Lung (tissue), 12 donors: Measurements from ENCODE around the gene AFF1. TPM values are rescaled to one million over a fixed set of nuclear protein-coding genes. Genes with fewer than 3 reads are reported as not detected.
A peak's percentile ranks its signal among the peaks of the same experiment; 100 is the strongest.

Source experiments
- ATAC-seq: fragments of 200-7000 bp; cut with Tn5 transposase; one replicate; pipeline ENCODE4 v1.9.1; 2020; ENCODE audit warnings: moderate number of reproducible peaks; ENCODE audit not compliant: insufficient read depth, low FRiP score
- DNase-seq, 3 donors: peaks; one replicate each; pipeline ENCODE4 v3.0.0-alpha.2; 2013 to 2017
- H3K27ac ChIP-seq, 2 donors: one replicate each; pipeline ENCODE4 v1.5.1; 2013; ENCODE audit warnings: mild to moderate bottlenecking in 2 of 2, moderate library complexity in 2 of 2, control low read depth in 1 of 2, inconsistent platforms in 1 of 2, low read depth in 1 of 2, low read length in 1 of 2
- H3K27me3 ChIP-seq, 3 donors: one replicate each; pipeline ENCODE4 v1.5.1; 2013; ENCODE audit warnings: low read length in 2 of 3; ENCODE audit not compliant: control insufficient read depth in 3 of 3, insufficient read depth in 3 of 3
- H3K36me3 ChIP-seq, 4 donors: one replicate each; pipeline ENCODE4 v1.5.1; 2013; ENCODE audit warnings: low read length in 4 of 4, mild to moderate bottlenecking in 1 of 4, moderate library complexity in 1 of 4; ENCODE audit not compliant: control insufficient read depth in 4 of 4, insufficient read depth in 4 of 4
- H3K4me1 ChIP-seq, 5 donors: one replicate each; pipeline ENCODE4 v1.5.1; 2013; ENCODE audit warnings: low read length in 5 of 5, mild to moderate bottlenecking in 2 of 5, moderate library complexity in 1 of 5; ENCODE audit not compliant: control insufficient read depth in 5 of 5, insufficient read depth in 5 of 5
- H3K4me3 ChIP-seq: one replicate; pipeline ENCODE4 v1.5.1; 2013; ENCODE audit warnings: mild to moderate bottlenecking, control low read depth, moderate library complexity
- H3K9ac ChIP-seq, 2 donors: one replicate each; pipeline ENCODE4 v1.5.1; 2013; ENCODE audit warnings: low read length in 2 of 2, control low read depth in 1 of 2; ENCODE audit not compliant: insufficient read depth in 1 of 2
- H3K9me3 ChIP-seq, 4 donors: one replicate each; pipeline ENCODE4 v1.5.1; 2013; ENCODE audit warnings: low read length in 3 of 4, mild to moderate bottlenecking in 1 of 4, moderate library complexity in 1 of 4; ENCODE audit not compliant: control insufficient read depth in 4 of 4, insufficient read depth in 3 of 4
- CTCF ChIP-seq: IDR thresholded peaks from 2 replicates; pipeline ENCODE4 v1.5.1; 2012; ENCODE audit warnings: mild to moderate bottlenecking; ENCODE audit errors: control extremely low read depth, extremely low read depth
- WGBS, 2 donors: extraction: QIAGEN DNeasy Blood & Tissue Kit; methylation state at CpG; one replicate each; pipeline ENCODE4 v1.1.7; 2013; 5-methylcytosine and 5-hydroxymethylcytosine counted together
- polyA plus RNA-seq, 2 donors: library from polyadenylated mRNA; stranded (reverse); fragments of 200-250 nt; gene quantifications; one replicate each; pipeline ENCODE4 v1.2.1, GENCODE V29; 2013
- total RNA-seq, 2 donors: library from RNA; depleted of rRNA in 1 of 2; stranded (reverse); fragments of >200 nt in 1 of 2; gene quantifications; one replicate each; pipeline ENCODE4 v1.2.1, GENCODE V29; 2014 to 2021
- donor health status: control.
- donor health status: control.
- donor health status: Bipolar disorder and iron deficiency.
- donor health status: healthy.
- donor health status: DM: yes; HTN: yes; CAD: no.

AFF1 gene
- total and polyA plus RNA-seq, 4 donors, result 9.5 to 79.0 (median 35.8) TPM

- H3K4me1 ChIP-seq, result peaks cover 8 to 30% (median 11%) of the 10 kb centered on the region in 5 donors
- no peak for ATAC-seq
- no peaks in the 10 kb centered on the region for H3K27me3 ChIP-seq
- no peak overlapping the region for H3K4me3 ChIP-seq
- peak overlapping the region; percentile 57 to 71 for H3K27ac ChIP-seq
- H3K9ac ChIP-seq, result no peak overlapping the region
- DNase-seq, result peak in 1 of 3 donors; percentile 50
- H3K9me3 ChIP-seq, result no peaks in the 10 kb centered on the region
- peak; percentile 7 for TF ChIP-seq CTCF
- peaks cover 0 to 12% (median 0%) of the 10 kb centered on the region in 4 donors for H3K36me3 ChIP-seq
- WGBS, 2 donors, result 48 to 49% methylated on average over 7 of the region's 7 CpGs
Observed at GRCh38 chr4:87058356-87059073, 123.7 kb downstream of the AFF1 start.

- 88 to 94% methylated on average over 5 of the region's 5 CpGs for WGBS, 2 donors
- Histone ChIP-seq H3K27ac (peak overlapping the region in 1 of 2 donors; percentile 33), H3K4me3 (no peak overlapping the region), H3K36me3 (peaks cover 0 to 12% (median 0%) of the 10 kb centered on the region in 4 donors), H3K9ac (no peak overlapping the region), H3K4me1 (peaks cover 0 to 10% (median 5%) of the 10 kb centered on the region in 5 donors), H3K27me3 (no peaks in the 10 kb centered on the region), H3K9me3 (no peaks in the 10 kb centered on the region)
- TF ChIP-seq CTCF, result no peak
- DNase-seq (no peak), ATAC-seq (no peak)
Observed at GRCh38 chr4:87060957-87061356, 126.1 kb downstream of the AFF1 start.

GRCh38 chr4:87065021-87065420 is 130.2 kb downstream of the AFF1 start:
- WGBS, 2 donors, result 79 to 87% methylated on average over 6 of the region's 6 CpGs
- Histone ChIP-seq H3K4me1 (peaks cover 5 to 11% (median 7%) of the 10 kb centered on the region in 5 donors), H3K9ac (no peak overlapping the region), H3K27me3 (no peaks in the 10 kb centered on the region), H3K36me3 (peaks cover 0 to 9% (median 4%) of the 10 kb centered on the region in 4 donors), H3K9me3 (no peaks in the 10 kb centered on the region), H3K4me3 (no peak overlapping the region), H3K27ac (no peak overlapping the region)
- no peak for TF ChIP-seq CTCF
- ATAC-seq (no peak), DNase-seq (no peak)
